Stimulated activated CD4-positive, alpha-beta T cell treated with anti-CD3 and anti-CD28 coated beads, Interleukin-4, amount 100 ng/mL, for 4 hours (primary cell): ENCODE results near the gene PSPH.

Experiments
- DNase-seq, 2 experiments: peaks; one replicate each; pipeline ENCODE4 v3.0.0-alpha.2; 2020

PSPH gene

GRCh38 chr7:55996856-55997500 lies 54.3 kb downstream of the PSPH start:
- DNase-seq, result no peak

DNA sequence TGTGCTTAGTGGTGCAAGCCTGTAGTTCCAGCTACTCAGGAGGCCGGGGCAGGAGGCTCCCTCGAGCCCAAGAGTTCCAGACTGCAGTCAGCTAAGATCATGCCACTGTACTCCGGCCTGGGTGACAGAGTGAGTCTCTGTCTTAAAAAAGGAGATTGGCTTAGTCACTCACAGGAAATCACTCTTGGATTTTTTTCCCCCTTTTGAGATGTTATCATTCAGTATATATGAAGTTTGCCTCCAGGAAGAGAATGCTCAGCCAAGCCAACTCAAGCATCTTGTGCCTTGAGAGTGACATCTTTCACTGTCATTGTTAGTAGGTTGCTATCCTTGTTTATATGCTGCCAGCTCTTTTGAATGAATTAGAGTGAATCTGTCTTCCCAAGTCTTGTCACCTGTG lies 58.9 kb downstream of the PSPH start:
- DNase-seq, result no peak

GRCh38 chr7:55983537-55983936 lies 67.7 kb downstream of the PSPH start:
- DNase-seq, result no peak

DNA sequence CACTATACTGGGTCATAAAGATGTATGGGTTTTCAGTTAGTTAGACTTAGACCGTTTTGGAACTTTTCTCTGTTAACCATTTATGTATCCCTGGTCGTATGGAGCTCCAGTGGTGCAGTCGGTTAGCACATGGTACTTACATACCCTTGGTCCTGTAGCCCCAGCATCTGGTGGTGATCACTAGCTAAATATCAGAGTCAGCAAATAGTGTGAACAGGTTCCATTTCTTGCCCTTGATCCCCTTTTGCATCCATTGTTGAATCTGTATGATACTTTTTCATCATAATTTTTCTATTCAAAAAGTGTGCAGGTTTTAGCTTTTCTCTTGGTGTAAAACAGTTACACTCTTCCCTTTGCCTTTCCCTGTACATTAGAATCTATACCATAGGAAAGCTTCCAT lies 71.0 kb downstream of the PSPH start:
- no peak for DNase-seq

- no peak for DNase-seq
Measured at GRCh38 chr7:55977831-55978230, 73.4 kb downstream of the PSPH start.

DNA sequence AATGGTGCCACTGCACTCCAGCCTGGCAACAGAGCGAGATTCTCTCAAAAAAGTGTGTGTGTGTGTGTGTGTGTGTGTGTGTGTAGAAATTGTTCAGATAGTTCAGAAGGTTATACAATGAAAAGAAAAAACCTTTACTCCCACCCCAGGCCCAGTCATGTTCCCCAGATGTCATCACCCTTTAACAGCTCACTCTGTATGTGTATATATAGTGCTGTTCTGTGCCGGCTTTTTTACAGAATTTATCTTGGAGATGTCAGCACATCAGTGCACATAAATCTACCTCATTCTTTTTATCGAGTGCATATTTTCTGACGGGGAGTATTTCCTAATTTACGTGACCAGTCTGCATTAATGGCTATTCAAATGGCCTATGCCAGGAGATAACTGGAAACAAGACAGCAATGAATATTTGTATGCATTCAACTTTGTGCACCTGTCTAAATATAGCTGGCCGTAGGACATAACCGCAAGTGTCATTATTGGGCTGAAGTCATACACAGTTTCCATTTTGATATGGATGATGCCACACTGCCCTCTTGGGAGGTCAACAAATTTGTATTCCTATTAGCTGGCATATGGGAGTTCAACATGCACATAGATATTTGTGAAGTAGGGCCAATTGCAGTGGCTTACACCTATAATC lies 75.1 kb downstream of the PSPH start:
- no peak for DNase-seq

DNA sequence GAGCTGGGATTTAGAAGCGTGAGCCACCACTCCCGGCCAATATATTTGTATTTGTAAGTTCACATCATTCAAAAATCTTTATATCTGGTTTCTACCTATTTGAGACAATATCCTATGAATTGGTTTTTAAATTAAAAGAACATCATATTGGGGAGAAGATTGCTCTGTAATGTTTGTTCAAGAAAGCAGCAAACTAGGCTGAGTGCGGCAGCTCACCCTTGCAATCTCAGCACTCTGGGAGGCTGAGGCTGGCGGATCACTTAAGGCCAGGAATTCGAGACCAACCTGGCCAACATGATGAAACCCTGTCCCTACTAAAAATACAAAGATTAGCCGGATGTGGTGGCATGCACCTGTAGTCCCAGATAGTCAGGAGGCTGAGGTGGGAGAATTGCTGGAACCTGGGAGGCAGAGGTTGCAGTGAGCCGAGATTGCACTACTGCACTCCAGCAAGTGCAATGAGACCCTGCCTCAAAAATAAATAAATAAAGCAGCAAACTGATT lies 77.4 kb downstream of the PSPH start:
- DNase-seq, result no peak

GRCh38 chr7:55970978-55971377 lies 80.3 kb downstream of the PSPH start:
- no peak for DNase-seq

DNA sequence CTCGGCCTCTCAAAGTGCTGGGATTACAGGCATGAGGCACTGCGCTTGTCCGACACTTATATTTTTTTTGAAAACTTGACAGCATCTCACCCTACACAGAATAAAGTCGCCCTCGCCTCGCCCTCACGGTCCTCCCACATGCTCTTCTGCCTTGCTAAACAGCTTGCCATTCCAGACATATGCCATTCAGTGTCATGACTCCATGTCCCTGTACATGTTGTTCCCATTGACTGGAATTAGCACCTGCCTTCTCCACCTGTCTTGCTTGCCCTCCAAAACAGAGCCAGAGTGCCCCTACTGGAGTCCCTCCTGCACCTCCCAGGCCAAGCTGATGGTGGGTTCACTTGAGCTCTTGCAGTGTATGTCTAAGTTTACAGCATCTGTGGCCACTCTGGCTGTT lies 80.7 kb downstream of the PSPH start:
- no peak for DNase-seq

GRCh38 chr7:55969391-55969790 lies 81.9 kb downstream of the PSPH start:
- DNase-seq, result no peak

- no peak for DNase-seq
Measured at GRCh38 chr7:55966851-55967250, 84.4 kb downstream of the PSPH start.

- DNase-seq, result no peak
Measured at GRCh38 chr7:55965805-55966421, 85.3 kb downstream of the PSPH start.

DNA sequence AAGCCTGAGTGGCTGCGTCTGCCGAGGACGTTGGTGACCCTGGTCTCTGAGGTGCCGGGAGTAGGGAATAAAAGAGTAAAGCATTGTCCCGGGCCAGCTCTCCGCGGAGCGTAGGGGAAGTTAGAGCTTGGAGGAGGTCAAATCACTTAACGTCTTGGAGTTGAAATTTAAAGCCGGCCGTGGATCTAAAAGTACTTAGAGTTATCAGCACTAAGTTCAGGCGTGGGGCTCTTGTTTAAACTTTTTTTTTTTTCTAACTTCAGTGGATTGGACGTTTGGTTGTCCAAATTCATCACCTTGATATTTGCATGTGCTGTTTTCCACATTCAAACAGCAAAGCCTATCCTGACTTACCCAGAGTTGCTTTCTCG lies 86.2 kb downstream of the PSPH start:
- DNase-seq, result no peak

- DNase-seq, result peak; percentile 32 to 71
Measured at GRCh38 chr7:55964261-55965099, 86.8 kb downstream of the PSPH start, which contains the start of gene NIPSNAP2. Gene NIPSNAP2 (plus strand): TSS chr7:55964585. CDS start chr7:55964610, 25 bp downstream.

DNA sequence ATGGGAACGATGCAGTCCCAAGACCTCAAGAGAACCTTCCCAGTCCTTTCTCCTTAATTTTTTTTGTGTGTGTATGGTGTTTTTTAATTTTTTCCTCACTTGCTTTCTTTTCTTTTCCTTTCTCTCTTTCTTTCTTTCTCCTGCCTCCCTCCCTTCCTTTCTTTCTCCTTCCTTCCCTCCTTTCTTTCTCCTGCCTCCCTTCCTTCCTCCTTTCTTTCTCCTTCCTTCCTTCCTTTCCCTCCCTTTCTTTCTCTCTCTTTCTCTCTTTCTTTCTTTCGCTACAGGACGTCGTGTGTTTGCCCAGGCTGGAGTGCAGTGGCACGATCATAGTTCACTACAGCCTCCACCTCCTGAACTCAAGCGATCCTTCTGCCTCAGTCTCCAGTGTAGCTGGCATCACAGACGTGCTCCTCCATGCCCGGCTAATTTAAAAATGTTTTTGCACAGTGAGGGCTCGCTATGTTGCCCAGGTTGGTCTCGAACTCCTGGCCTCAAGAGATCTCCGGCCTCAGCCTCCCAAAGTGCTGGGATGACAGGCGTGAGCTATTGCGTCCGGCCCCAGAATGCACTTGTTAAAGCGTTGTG lies 87.6 kb downstream of the PSPH start:
- no peak for DNase-seq

DNA sequence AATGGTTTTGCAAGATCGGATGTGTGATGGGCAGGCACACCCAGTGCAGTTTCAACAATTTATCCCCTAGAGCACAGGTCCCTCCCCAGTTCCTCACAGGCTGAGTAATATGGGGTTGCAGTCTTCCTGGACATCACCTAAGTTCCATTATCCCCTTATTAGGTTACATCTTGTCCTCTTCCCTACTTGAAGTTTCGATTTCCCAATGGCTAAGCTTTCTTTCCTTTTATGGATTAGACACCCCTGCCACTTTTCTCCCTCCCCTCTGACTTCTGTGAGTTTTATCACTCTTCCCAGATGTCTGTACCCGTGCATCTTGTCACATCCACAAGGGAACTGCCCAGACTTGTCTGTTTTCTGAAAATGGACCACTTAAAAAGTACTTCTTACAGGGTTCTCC lies 89.2 kb downstream of the PSPH start:
- DNase-seq, result no peak
